ENCODE data around the gene CDH3. TPM values are rescaled to one million over a fixed set of nuclear protein-coding genes. Genes with fewer than 3 reads are reported as not detected.

The CDH3 gene
- total RNA-seq, 2 donors from 2014 or later = 0.32 to 0.68 TPM

Other genes starting within 250 kb of the CDH3 start
- 1 to 10 TPM; 1.3 to 2.2 TPM for gene SMPD3, start 196.8 kb upstream of the CDH3 start, total RNA-seq
- 10 to 100 TPM; 10.5 to 13.2 TPM for gene ZFP90, start 106.0 kb upstream of the CDH3 start, total RNA-seq
- gene CDH1, start 92.0 kb downstream of the CDH3 start, total RNA-seq = under 1 TPM; 0.03 to 0.16 TPM
- 10 to 100 TPM in 1 of 2 donors, 1 to 10 TPM in 1; 9.5 to 12.4 TPM for gene TANGO6, start 198.2 kb downstream of the CDH3 start, total RNA-seq